ENCODE data around the gene LRRC74A.
"Not testable (repeated sequence)": the region's sequence is repeated elsewhere in the genome, so short reads cannot be mapped to it uniquely, and the experiment has no call there.

The LRRC74A gene

DNA sequence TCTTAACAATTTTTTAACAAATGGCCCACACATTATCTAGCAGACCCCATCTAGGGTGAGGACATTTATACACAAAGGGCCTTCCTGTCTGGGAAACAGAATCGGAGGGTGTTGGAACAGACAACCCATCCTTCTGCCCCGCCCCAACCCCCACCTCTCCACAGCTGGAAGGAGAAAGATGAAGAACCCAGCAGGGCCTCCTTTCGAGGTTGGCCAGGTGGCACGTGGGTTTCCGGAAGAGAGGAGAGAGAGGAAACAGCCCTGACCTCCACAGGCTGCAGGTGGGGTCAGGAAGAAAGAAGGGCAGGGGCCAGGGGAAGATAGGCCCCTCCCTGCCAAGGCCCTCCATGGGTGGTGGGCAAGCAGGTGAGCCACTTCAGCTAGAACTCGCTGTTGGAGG lies 57.2 kb downstream of the LRRC74A start:
- H3K4me3 ChIP-seq (ENCODE audit: low read depth in 1 of 2, low read length in 1 of 2), result no peak overlapping the region
- H3K4me1 ChIP-seq (ENCODE audit: control insufficient read depth in 1 of 2, insufficient read depth in 1 of 2, low read depth in 1 of 2, low read length in 1 of 2), result no peaks in the 10 kb centered on the region
- no peaks in the 10 kb centered on the region for H3K9me3 ChIP-seq
- no peaks in the 10 kb centered on the region for H3K36me3 ChIP-seq
- H3K27me3 ChIP-seq, result peaks cover 31% of the 10 kb centered on the region
- TF ChIP-seq, protein P1, sequence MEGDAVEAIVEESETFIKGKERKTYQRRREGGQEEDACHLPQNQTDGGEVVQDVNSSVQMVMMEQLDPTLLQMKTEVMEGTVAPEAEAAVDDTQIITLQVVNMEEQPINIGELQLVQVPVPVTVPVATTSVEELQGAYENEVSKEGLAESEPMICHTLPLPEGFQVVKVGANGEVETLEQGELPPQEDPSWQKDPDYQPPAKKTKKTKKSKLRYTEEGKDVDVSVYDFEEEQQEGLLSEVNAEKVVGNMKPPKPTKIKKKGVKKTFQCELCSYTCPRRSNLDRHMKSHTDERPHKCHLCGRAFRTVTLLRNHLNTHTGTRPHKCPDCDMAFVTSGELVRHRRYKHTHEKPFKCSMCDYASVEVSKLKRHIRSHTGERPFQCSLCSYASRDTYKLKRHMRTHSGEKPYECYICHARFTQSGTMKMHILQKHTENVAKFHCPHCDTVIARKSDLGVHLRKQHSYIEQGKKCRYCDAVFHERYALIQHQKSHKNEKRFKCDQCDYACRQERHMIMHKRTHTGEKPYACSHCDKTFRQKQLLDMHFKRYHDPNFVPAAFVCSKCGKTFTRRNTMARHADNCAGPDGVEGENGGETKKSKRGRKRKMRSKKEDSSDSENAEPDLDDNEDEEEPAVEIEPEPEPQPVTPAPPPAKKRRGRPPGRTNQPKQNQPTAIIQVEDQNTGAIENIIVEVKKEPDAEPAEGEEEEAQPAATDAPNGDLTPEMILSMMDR (IDR thresholded peaks at IDR 0.05), result no peak
- no peak overlapping the region for H3K27ac ChIP-seq

DNA sequence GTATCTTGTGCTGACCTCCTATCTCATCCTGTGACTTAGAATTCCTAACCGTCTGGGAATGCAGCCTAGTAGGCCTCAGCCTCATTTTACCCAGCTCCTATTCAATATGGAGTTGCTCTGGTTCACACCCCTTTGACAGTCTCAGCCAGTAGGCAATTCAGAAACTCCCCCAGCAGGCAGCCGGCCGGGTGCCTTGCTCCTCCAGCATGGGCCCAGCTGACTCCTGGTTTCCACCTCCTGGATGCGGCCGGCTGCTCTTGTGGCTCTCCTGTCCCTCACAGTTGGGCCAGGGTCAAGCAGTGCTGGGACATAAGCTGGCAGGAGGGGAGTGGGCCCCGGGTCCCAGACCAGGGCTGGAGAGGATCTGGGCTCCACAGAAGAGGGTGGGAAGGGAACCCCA lies 58.2 kb downstream of the LRRC74A start:
- Histone ChIP-seq H3K9me3 (no peaks in the 10 kb centered on the region), H3K27me3 (peaks cover 31% of the 10 kb centered on the region), H3K4me3 (ENCODE audit: low read depth in 1 of 2, low read length in 1 of 2) (no peak overlapping the region), H3K36me3 (no peaks in the 10 kb centered on the region), H3K4me1 (ENCODE audit: control insufficient read depth in 1 of 2, insufficient read depth in 1 of 2, low read depth in 1 of 2, low read length in 1 of 2) (no peaks in the 10 kb centered on the region), H3K27ac (no peak overlapping the region)
- TF ChIP-seq, protein P1 (IDR thresholded peaks at IDR 0.05), result no peak

DNA sequence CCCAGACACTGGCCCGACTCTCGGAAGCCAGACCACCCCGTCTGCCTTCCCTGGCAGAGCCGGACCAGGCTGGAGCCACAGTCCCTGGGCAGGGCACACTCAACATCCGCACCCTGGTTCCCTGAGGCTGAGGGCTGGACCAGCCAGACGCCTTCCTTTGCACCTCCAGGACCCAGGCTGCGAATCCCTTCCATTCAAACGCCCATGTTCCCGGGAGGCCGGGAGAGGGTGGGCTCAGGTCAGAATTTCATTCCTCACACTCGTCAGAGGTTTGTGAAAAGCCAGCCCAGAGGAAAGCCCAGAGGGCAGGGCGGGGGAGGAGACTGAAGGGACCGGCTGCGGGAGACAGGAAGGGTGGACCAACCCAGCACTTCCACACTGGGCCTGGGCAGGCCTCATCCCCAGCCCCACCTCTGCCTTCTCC lies 58.7 kb downstream of the LRRC74A start:
- Histone ChIP-seq H3K4me1 (ENCODE audit: control insufficient read depth in 1 of 2, insufficient read depth in 1 of 2, low read depth in 1 of 2, low read length in 1 of 2) (no peaks in the 10 kb centered on the region), H3K27me3 (peaks cover 31% of the 10 kb centered on the region), H3K27ac (no peak overlapping the region), H3K9me3 (no peaks in the 10 kb centered on the region), H3K4me3 (ENCODE audit: low read depth in 1 of 2, low read length in 1 of 2) (no peak overlapping the region), H3K36me3 (no peaks in the 10 kb centered on the region)
- TF ChIP-seq, protein P1 (IDR thresholded peaks at IDR 0.05), result no peak

DNA sequence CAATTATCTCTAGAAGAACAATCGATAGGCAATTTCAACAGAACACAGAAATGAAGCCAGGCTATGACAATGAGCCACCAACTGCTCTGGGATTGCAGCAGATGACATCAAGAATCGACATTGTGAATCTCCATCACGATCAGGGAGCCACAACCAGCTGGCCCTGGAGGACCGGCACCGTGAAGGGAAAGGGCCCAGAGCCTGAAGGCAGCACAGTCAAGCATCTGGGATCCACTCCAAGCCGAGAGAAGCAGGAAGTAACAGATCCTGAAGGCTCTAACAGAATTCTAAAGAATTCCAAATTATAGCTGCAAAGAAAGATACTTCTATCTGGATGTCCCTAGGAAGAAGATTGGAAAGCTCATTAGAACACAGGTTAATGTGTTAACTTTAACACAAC lies 61.0 kb downstream of the LRRC74A start:
- Histone ChIP-seq H3K9me3 (no peaks in the 10 kb centered on the region), H3K36me3 (no peaks in the 10 kb centered on the region), H3K27me3 (peaks cover 21% of the 10 kb centered on the region), H3K4me1 (ENCODE audit: control insufficient read depth in 1 of 2, insufficient read depth in 1 of 2, low read depth in 1 of 2, low read length in 1 of 2) (no peaks in the 10 kb centered on the region), H3K4me3 (ENCODE audit: low read depth in 1 of 2, low read length in 1 of 2) (no peak overlapping the region), H3K27ac (no peak overlapping the region)
- TF ChIP-seq, protein P1 (IDR thresholded peaks at IDR 0.05), result no peak

DNA sequence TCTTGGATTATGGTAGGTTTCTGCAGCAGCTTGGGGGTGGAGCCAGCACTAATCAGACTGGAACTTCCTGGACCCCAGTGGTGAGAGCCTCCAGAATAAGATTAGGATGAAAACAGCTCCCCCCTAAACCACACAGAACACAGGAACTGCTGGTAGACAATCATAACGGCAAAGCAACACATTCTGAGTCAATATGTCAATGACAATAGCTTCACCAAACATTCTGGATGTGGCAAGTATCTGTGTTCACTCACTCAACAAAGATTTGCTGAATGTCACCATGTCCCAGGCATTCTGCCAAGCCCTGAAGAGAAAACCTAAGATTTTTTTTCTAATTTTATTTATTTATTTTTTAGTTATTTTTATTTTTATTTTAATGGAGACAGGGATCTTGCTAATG lies 65.2 kb downstream of the LRRC74A start:
- TF ChIP-seq, protein P1 (IDR thresholded peaks at IDR 0.05), result no peak
- Histone ChIP-seq H3K27me3 (peaks cover 20% of the 10 kb centered on the region), H3K9me3 (no peaks in the 10 kb centered on the region), H3K27ac (no peak overlapping the region), H3K4me1 (ENCODE audit: control insufficient read depth in 1 of 2, insufficient read depth in 1 of 2, low read depth in 1 of 2, low read length in 1 of 2) (no peaks in the 10 kb centered on the region), H3K36me3 (no peaks in the 10 kb centered on the region), H3K4me3 (ENCODE audit: low read depth in 1 of 2, low read length in 1 of 2) (no peak overlapping the region)

DNA sequence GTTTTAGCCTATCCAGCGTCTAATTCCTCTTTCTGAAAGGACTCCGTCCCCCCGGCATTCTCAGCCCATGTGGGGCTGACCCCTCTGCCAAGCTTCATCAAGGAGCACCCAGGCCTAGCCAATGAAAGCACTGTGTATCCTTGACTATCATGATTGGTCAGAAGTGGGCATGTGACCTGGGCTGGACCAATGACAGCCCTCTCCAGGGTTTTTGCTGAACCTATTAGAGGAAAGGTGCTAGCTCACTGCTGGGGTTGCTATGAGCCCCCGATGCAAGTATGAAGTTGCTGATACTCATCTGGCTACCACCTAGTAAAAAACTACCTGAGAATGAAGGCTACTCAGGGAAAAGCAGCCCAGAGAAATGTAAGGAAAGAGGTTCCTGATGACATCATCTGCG lies 68.1 kb downstream of the LRRC74A start:
- no peak overlapping the region for H3K27ac ChIP-seq
- H3K27me3 ChIP-seq, result peaks cover 6% of the 10 kb centered on the region
- H3K36me3 ChIP-seq, result no peaks in the 10 kb centered on the region
- TF ChIP-seq, protein P1 (IDR thresholded peaks at IDR 0.05), result no peak
- no peak overlapping the region for H3K4me3 ChIP-seq (ENCODE audit: low read depth in 1 of 2, low read length in 1 of 2)
- H3K4me1 ChIP-seq (ENCODE audit: control insufficient read depth in 1 of 2, insufficient read depth in 1 of 2, low read depth in 1 of 2, low read length in 1 of 2), result no peaks in the 10 kb centered on the region
- no peaks in the 10 kb centered on the region for H3K9me3 ChIP-seq

DNA sequence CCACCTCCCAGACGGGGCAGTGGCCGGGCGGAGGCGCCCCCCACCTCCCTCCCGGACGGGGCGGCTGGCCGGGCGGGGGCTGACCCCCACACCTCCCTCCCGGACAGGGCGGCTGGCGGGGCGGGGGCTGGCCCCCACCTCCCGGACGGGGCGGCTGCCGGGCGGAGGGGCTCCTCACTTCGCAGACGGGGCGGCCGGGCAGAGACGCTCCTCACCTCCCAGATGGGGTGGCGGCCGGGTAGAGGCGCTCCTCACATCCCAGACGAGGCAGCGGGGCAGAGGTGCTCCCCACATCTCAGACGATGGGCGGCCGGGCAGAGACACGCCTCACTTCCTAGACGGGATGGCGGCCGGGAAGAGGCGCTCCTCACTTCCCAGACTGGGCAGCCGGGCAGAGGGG lies 71.8 kb downstream of the LRRC74A start:
- peaks cover 13% of the 10 kb centered on the region for H3K27me3 ChIP-seq
- not testable (repeated sequence) for H3K4me1 ChIP-seq (ENCODE audit: control insufficient read depth in 1 of 2, insufficient read depth in 1 of 2, low read depth in 1 of 2, low read length in 1 of 2); H3K27ac ChIP-seq; H3K36me3 ChIP-seq; H3K9me3 ChIP-seq; H3K4me3 ChIP-seq (ENCODE audit: low read depth in 1 of 2, low read length in 1 of 2)

All from neutrophil (primary cell).